ENCODE data around the gene COBLL1. TPM values are rescaled to one million over a fixed set of nuclear protein-coding genes. Genes with fewer than 3 reads are reported as not detected.
A peak's percentile ranks its signal among the peaks of the same experiment; 100 is the strongest.

The COBLL1 gene
- total and polyA plus RNA-seq, 2 experiments from 2014 or later, result 87.3 to 146 TPM

- Histone ChIP-seq H4K20me1 (ENCODE audit: insufficient read depth, poor library complexity, severe bottlenecking) (no peaks in the 10 kb centered on the region), H3K9me2 (replicated peaks; ENCODE audit: insufficient read depth) (no peaks in the 10 kb centered on the region), H3K9me3 (ENCODE audit: low read depth) (no peaks in the 10 kb centered on the region), H3K4me2 (no peak overlapping the region), H3K4me3 (no peak overlapping the region), H2AFZ (no peak overlapping the region), H3K27me3 (no peaks in the 10 kb centered on the region), H3K36me3 (replicated peaks; ENCODE audit: insufficient read depth, low read depth) (no peaks in the 10 kb centered on the region), H3K79me2 (no peaks in the 10 kb centered on the region), H3K4me1 (ENCODE audit: insufficient read depth) (peaks cover 26% of the 10 kb centered on the region), H3K27ac (no peak overlapping the region)
- 81% methylated on average over 4 of the region's 4 CpGs for WGBS (ENCODE audit: low lambda C conversion rate, missing lambda C conversion rate)
- DNase-seq (ENCODE audit: low spot score), result no peak
- TF ChIP-seq CTCF (IDR thresholded peaks at IDR 0.05; ENCODE audit: poor library complexity) (no peak), EZH2phosphoT487 (IDR thresholded peaks at IDR 0.05; ENCODE audit: low read depth, severe bottlenecking, unreplicated experiment) (no peak), EZH2 (IDR thresholded peaks at IDR 0.05; ENCODE audit: borderline replicate concordance) (no peak)
These were observed 8.6 kb upstream of the COBLL1 start for GRCh38 chr2:164850235-164850634.

- WGBS (ENCODE audit: low lambda C conversion rate, missing lambda C conversion rate), result 46% methylated on average over 1 of the region's 1 CpG
- no peak for DNase-seq (ENCODE audit: low spot score)
- H3K27ac ChIP-seq, result no peak overlapping the region
These were observed 7.9 kb upstream of the COBLL1 start for GRCh38 chr2:164849506-164849905.

GRCh38 chr2:164847981-164848741 is 6.5 kb upstream of the COBLL1 start:
- H3K27ac ChIP-seq, result peak overlapping the region; percentile 21
- no peak overlapping the region for H3K4me3 ChIP-seq
- no peaks in the 10 kb centered on the region for H3K27me3 ChIP-seq
- H3K36me3 ChIP-seq (replicated peaks; ENCODE audit: insufficient read depth, low read depth), result no peaks in the 10 kb centered on the region
- 47% methylated on average over 2 of the region's 2 CpGs for WGBS (ENCODE audit: low lambda C conversion rate, missing lambda C conversion rate)
- H2AFZ ChIP-seq, result no peak overlapping the region
- no peak for TF ChIP-seq EZH2 (IDR thresholded peaks at IDR 0.05; ENCODE audit: borderline replicate concordance)
- peak; percentile 77 for TF ChIP-seq EZH2phosphoT487 (IDR thresholded peaks at IDR 0.05; ENCODE audit: low read depth, severe bottlenecking, unreplicated experiment)
- TF ChIP-seq CTCF (IDR thresholded peaks at IDR 0.05; ENCODE audit: poor library complexity), result no peak
- H3K79me2 ChIP-seq, result no peaks in the 10 kb centered on the region
- DNase-seq (ENCODE audit: low spot score), result peak; percentile 35
- no peaks in the 10 kb centered on the region for H3K9me2 ChIP-seq (replicated peaks; ENCODE audit: insufficient read depth)
- H3K4me2 ChIP-seq, result no peak overlapping the region
- H3K4me1 ChIP-seq (ENCODE audit: insufficient read depth), result peaks cover 26% of the 10 kb centered on the region
- no peaks in the 10 kb centered on the region for H3K9me3 ChIP-seq (ENCODE audit: low read depth)
- H4K20me1 ChIP-seq (ENCODE audit: insufficient read depth, poor library complexity, severe bottlenecking), result no peaks in the 10 kb centered on the region

More at GRCh38 chr2:164849506-164849905, 7.9 kb upstream of the COBLL1 start:
- H3K9me2 ChIP-seq (replicated peaks; ENCODE audit: insufficient read depth), result no peaks in the 10 kb centered on the region
- no peak overlapping the region for H2AFZ ChIP-seq
- H3K4me2 ChIP-seq, result no peak overlapping the region
- no peaks in the 10 kb centered on the region for H4K20me1 ChIP-seq (ENCODE audit: insufficient read depth, poor library complexity, severe bottlenecking)
- TF ChIP-seq CTCF (IDR thresholded peaks at IDR 0.05; ENCODE audit: poor library complexity) (no peak), EZH2 (IDR thresholded peaks at IDR 0.05; ENCODE audit: borderline replicate concordance) (no peak)
- no peaks in the 10 kb centered on the region for H3K9me3 ChIP-seq (ENCODE audit: low read depth)
- H3K79me2 ChIP-seq, result no peaks in the 10 kb centered on the region
- no peak overlapping the region for H3K4me3 ChIP-seq
- H3K27me3 ChIP-seq, result no peaks in the 10 kb centered on the region
- no peaks in the 10 kb centered on the region for H3K36me3 ChIP-seq (replicated peaks; ENCODE audit: insufficient read depth, low read depth)
- H3K4me1 ChIP-seq (ENCODE audit: insufficient read depth), result peaks cover 26% of the 10 kb centered on the region

Measured in hepatocyte (in vitro differentiated cells).